Panc1 (cell line): ENCODE data around the gene BRSK1. TPM values are rescaled to one million over a fixed set of nuclear protein-coding genes. Genes with fewer than 3 reads are reported as not detected.

ENCODE experiments used
- ATAC-seq: fragments of 200-7000 bp; cut with Tn5 transposase; 2 replicates; pipeline ENCODE4 v1.9.1; 2020; ENCODE audit warnings: mild to moderate bottlenecking, moderate library complexity
- BruUV-seq: library from RNA; stranded (reverse); fragments of 400-500 nt; replicated peaks from 2 replicates; lab custom pipeline; 2021; lab: Mats Ljungman, UMichigan
- CTCF ChIA-PET: fragments of 300-600 bp; sonication (Branson Sonifier 250); formaldehyde crosslinking; loops from one replicate; lab custom pipeline; 2022; ENCODE audit warnings: antibody characterized with exemption; lab: Charles Lee
- POLR2A ChIA-PET: fragments of 300-600 bp; sonication (Branson Sonifier 250); formaldehyde crosslinking; loops from one replicate; lab custom pipeline; 2022; ENCODE audit warnings: antibody characterized with exemption; lab: Charles Lee
- DNase-seq: peaks from one replicate; pipeline ENCODE4 v3.0.0-alpha.2; 2010; ENCODE audit warnings: low read depth, low spot score
- H3K27ac ChIP-seq: 2 replicates; pipeline ENCODE4 v1.5.1; 2011; ENCODE audit warnings: mild to moderate bottlenecking, low read length, inconsistent platforms
- H3K27me3 ChIP-seq: fragments of 200-500 bp; sonication (Bioruptor generic); 2 replicates; pipeline ENCODE4 v1.6.0; 2014; ENCODE audit warnings: low read length, inconsistent platforms; ENCODE audit not compliant: control insufficient read depth, insufficient read depth
- H3K36me3 ChIP-seq: fragments of 200-500 bp; sonication (Bioruptor generic); 2 replicates; pipeline ENCODE4 v1.5.1; 2014; ENCODE audit warnings: inconsistent platforms, mild to moderate bottlenecking, low read length, moderate library complexity; ENCODE audit not compliant: control insufficient read depth, insufficient read depth
- H3K4me1 ChIP-seq: 2 replicates; pipeline ENCODE4 v1.5.1; 2011; ENCODE audit warnings: inconsistent platforms, mild to moderate bottlenecking, low read length, moderate library complexity; ENCODE audit not compliant: control insufficient read depth, insufficient read depth
- H3K4me3 ChIP-seq, 2 experiments: 2 replicates each; pipeline ENCODE4 v1.5.1; 2011 to 2012; ENCODE audit warnings: low read depth in 2 of 2, low read length in 2 of 2, mild to moderate bottlenecking in 2 of 2, inconsistent platforms in 1 of 2, moderate library complexity in 1 of 2
- H3K9me3 ChIP-seq: fragments of 200-500 bp; sonication (Bioruptor generic); 2 replicates; pipeline ENCODE4 v1.5.1; 2014; ENCODE audit warnings: low read depth, mild to moderate bottlenecking, inconsistent platforms, low read length, moderate library complexity; ENCODE audit not compliant: control insufficient read depth, insufficient read depth
- CTCF ChIP-seq: fragments of 450-650 bp; IDR thresholded peaks from 2 replicates; pipeline ENCODE4 v1.5.1; 2017; ENCODE audit warnings: mild to moderate bottlenecking
- POLR2AphosphoS5 ChIP-seq: IDR thresholded peaks from 2 replicates; pipeline ENCODE4 v1.6.1; 2012; ENCODE audit warnings: mild to moderate bottlenecking, low read depth, low read length, moderate library complexity
- REST ChIP-seq, 2 experiments: IDR thresholded peaks; 2 replicates each; pipeline ENCODE4 v1.6.1; 2011 to 2012; ENCODE audit warnings: low read depth in 2 of 2, control low read depth in 1 of 2, low read length in 1 of 2, mild to moderate bottlenecking in 1 of 2, moderate library complexity in 1 of 2; ENCODE audit not compliant: insufficient read depth in 1 of 2
- SIN3A ChIP-seq: IDR thresholded peaks from 2 replicates; pipeline ENCODE4 v1.6.1; 2012; ENCODE audit warnings: low read depth, mild to moderate bottlenecking, low read length, moderate library complexity, borderline replicate concordance; ENCODE audit not compliant: insufficient read depth
- TCF7L2 ChIP-seq: IDR thresholded peaks from 2 replicates; pipeline ENCODE4 v1.6.1; 2011; ENCODE audit warnings: mild to moderate bottlenecking, low read depth, low read length, inconsistent platforms
- in situ Hi-C: cut with HindIII; loops from 2 replicates; pipeline ENCODE4 v1.10.0; 2016; ENCODE audit warnings: low sequenced_read_pairs, low pct_unique_long_range_greater_than_20kb
- intact Hi-C: fragments of 100-400 bp; cut with micrococcal nuclease; formaldehyde crosslinking; loops from one replicate; pipeline ENCODE4 v1.10.0; 2022; ENCODE audit not compliant: unreplicated experiment
- total RNA-seq: library from RNA; stranded (reverse); gene quantifications from one replicate; pipeline ENCODE4 v1.2.1, GENCODE V29; 2021; ENCODE audit not compliant: unreplicated experiment

Gene BRSK1
- total RNA-seq, 1 experiment from 2014 or later: 7.9 TPM

GRCh38 chr19:55347442-55348009 lies 63.7 kb downstream of the BRSK1 start:
- in situ Hi-C loops: no loop called here
- no TSS peak for BruUV-seq
- no peaks in the 10 kb centered on the region for H3K9me3 ChIP-seq
- no peak for ATAC-seq
- TF ChIP-seq CTCF (no peak), SIN3A (no peak)
- H3K27me3 ChIP-seq: no peaks in the 10 kb centered on the region
- peaks cover 11% of the 10 kb centered on the region for H3K4me1 ChIP-seq
- H3K27ac ChIP-seq: no peak overlapping the region
- CTCF ChIA-PET: interaction anchor here (0.5 to 1.7 kb wide), 2 partner anchors 13 to 46 kb away, joined by 6 to 7 read pairs; no protein-coding TSS in a partner anchor
- intact Hi-C loops: no loop called here
- DNase-seq: no peak
- POLR2A ChIA-PET: interaction anchor here (0.5 to 2.3 kb wide), 2 partner anchors 8 to 918 kb away, joined by 6 to 24 read pairs; partner anchors contain the start of gene KMT5C
- H3K36me3 ChIP-seq: no peaks in the 10 kb centered on the region
- no peak overlapping the region for H3K4me3 ChIP-seq

- H3K36me3 ChIP-seq: no peaks in the 10 kb centered on the region
- no peak overlapping the region for H3K27ac ChIP-seq
- POLR2A ChIA-PET: interaction anchor here (2.3 kb wide), 1 partner anchor 9 kb away, joined by 24 read pairs; the partner anchor contains the start of gene KMT5C
- intact Hi-C loops: no loop called here
- H3K4me3 ChIP-seq: no peak overlapping the region
- CTCF ChIA-PET: interaction anchor here (0.7 to 1.7 kb wide), 2 partner anchors 47 to 144 kb away, joined by 7 read pairs; no protein-coding TSS in a partner anchor
- no peak for TF ChIP-seq TCF7L2
- H3K4me1 ChIP-seq: peaks cover 16% of the 10 kb centered on the region
- H3K9me3 ChIP-seq: no peaks in the 10 kb centered on the region
- no TSS peak for BruUV-seq
- in situ Hi-C loops: no loop called here
- ATAC-seq (no peak), DNase-seq (no peak)
- H3K27me3 ChIP-seq: no peaks in the 10 kb centered on the region
Observed at GRCh38 chr19:55348317-55349034, 64.7 kb downstream of the BRSK1 start.

- in situ Hi-C loops: no loop called here
Observed at GRCh38 chr19:55350620-55351315, 67.0 kb downstream of the BRSK1 start.

More at GRCh38 chr19:55350620-55351315, 67.0 kb downstream of the BRSK1 start:
- DNase-seq (no peak), ATAC-seq (no peak)
- intact Hi-C loops: no loop called here
- no peaks in the 10 kb centered on the region for H3K36me3 ChIP-seq
- H3K4me1 ChIP-seq: peaks cover 23% of the 10 kb centered on the region
- no peaks in the 10 kb centered on the region for H3K27me3 ChIP-seq
- no peak overlapping the region for H3K4me3 ChIP-seq
- H3K9me3 ChIP-seq: no peaks in the 10 kb centered on the region
- ChIA-PET CTCF (no interaction called here), POLR2A (interaction anchor here (0.7 kb wide), 1 partner anchor 11 kb away, joined by 3 read pairs; the partner anchor contains the start of gene KMT5C)
- BruUV-seq: no TSS peak
- H3K27ac ChIP-seq: no peak overlapping the region
- no peak for TF ChIP-seq REST (IDR thresholded peaks at IDR 0.05; ENCODE audit: insufficient read depth in 1 of 2, low read depth in 2 of 2, low read length in 1 of 2)
- no peak for TF ChIP-seq SIN3A
- no peak; the same call in 1 of the 2 replicates for TF ChIP-seq POLR2AphosphoS5
- no peak for TF ChIP-seq TCF7L2
- no peak for TF ChIP-seq CTCF
